Right lung (tissue), 5 donors: ENCODE results near the gene KRTAP15-1. TPM values are rescaled to one million over a fixed set of nuclear protein-coding genes. Genes with fewer than 3 reads are reported as not detected.

Experiments
- DNase-seq, 2 donors: peaks; one replicate each; pipeline ENCODE4 v3.0.0-alpha.2; 2013
- polyA plus RNA-seq, 5 donors: library from polyadenylated mRNA; unstranded; fragments of 120-200 nt; gene quantifications; one replicate each; pipeline versions ENCODE4 v1.2.1 to v1.2.3, GENCODE V29; 2013; ENCODE audit warnings: inconsistent platforms in 1 of 5, low replicate concordance in 1 of 5; ENCODE audit not compliant: insufficient read length in 5 of 5, insufficient read depth in 1 of 5

The KRTAP15-1 gene
- polyA plus RNA-seq, 5 donors, result not detected

DNA sequence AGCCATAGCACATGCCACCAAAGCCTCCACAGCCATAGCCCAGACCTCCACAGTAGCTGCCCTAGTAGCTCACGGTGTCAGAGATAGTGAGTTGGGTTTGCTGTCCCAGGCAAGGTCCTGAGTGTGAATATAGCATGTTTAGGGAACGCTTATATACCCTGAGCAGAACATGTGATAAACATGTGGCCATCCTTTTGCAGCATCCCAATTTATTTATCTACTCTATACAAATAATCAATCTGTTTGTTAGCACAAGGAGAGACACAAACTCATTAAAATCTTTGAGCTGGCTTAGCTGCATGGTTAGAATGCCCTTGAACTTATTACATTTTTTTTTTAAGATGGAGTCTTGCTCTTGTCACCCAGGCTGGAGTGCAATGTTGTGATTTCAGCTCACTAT is 47.3 kb downstream of the KRTAP15-1 start, which contains the start of gene KRTAP19-2:
Gene KRTAP19-2, minus strand, starts transcription at position 101 of the 400 bp plus-strand sequence. Its CDS starts 88 bp downstream, at position 13.
- DNase-seq, result no peak

Other genes with a start within 250 kb of the KRTAP15-1 start
- under 1 TPM; 0.14 to 0.48 (median 0.30) TPM for gene CLDN8, start 224.2 kb upstream of the KRTAP15-1 start, polyA plus RNA-seq
- gene KRTAP24-1, start 157.3 kb upstream of the KRTAP15-1 start, polyA plus RNA-seq, result not detected
- not detected for gene KRTAP25-1, start 150.8 kb upstream of the KRTAP15-1 start, polyA plus RNA-seq
- gene KRTAP26-1, start 120.0 kb upstream of the KRTAP15-1 start, polyA plus RNA-seq, result not detected
- gene KRTAP27-1, start 102.6 kb upstream of the KRTAP15-1 start, polyA plus RNA-seq, result not detected
- not detected for gene KRTAP23-1, start 91.7 kb upstream of the KRTAP15-1 start, polyA plus RNA-seq
- not detected for gene KRTAP13-2, start 68.0 kb upstream of the KRTAP15-1 start, polyA plus RNA-seq
- gene KRTAP13-1, start 44.2 kb upstream of the KRTAP15-1 start, polyA plus RNA-seq, result not detected
- gene KRTAP13-3, start 14.3 kb upstream of the KRTAP15-1 start, polyA plus RNA-seq, result not detected
- gene KRTAP13-4, start 10.1 kb upstream of the KRTAP15-1 start, polyA plus RNA-seq, result not detected
- not detected for gene KRTAP19-1, start 40.1 kb downstream of the KRTAP15-1 start, polyA plus RNA-seq
- not detected for gene KRTAP19-2, start 47.2 kb downstream of the KRTAP15-1 start, polyA plus RNA-seq
- gene KRTAP19-3, start 51.7 kb downstream of the KRTAP15-1 start, polyA plus RNA-seq, result not detected
- not detected for gene KRTAP19-4, start 56.9 kb downstream of the KRTAP15-1 start, polyA plus RNA-seq
- gene KRTAP19-5, start 61.9 kb downstream of the KRTAP15-1 start, polyA plus RNA-seq, result not detected
- not detected for gene KRTAP19-6, start 101.6 kb downstream of the KRTAP15-1 start, polyA plus RNA-seq
- gene KRTAP19-7, start 121.0 kb downstream of the KRTAP15-1 start, polyA plus RNA-seq, result not detected
- not detected for gene KRTAP22-2, start 150.1 kb downstream of the KRTAP15-1 start, polyA plus RNA-seq
- not detected for gene KRTAP6-3, start 152.2 kb downstream of the KRTAP15-1 start, polyA plus RNA-seq
- gene KRTAP6-2, start 158.6 kb downstream of the KRTAP15-1 start, polyA plus RNA-seq, result not detected
- not detected for gene KRTAP22-1, start 160.8 kb downstream of the KRTAP15-1 start, polyA plus RNA-seq
- gene KRTAP6-1, start 173.7 kb downstream of the KRTAP15-1 start, polyA plus RNA-seq, result not detected
- not detected for gene KRTAP20-1, start 176.2 kb downstream of the KRTAP15-1 start, polyA plus RNA-seq
- not detected for gene KRTAP20-4, start 180.4 kb downstream of the KRTAP15-1 start, polyA plus RNA-seq
- gene KRTAP20-2, start 194.9 kb downstream of the KRTAP15-1 start, polyA plus RNA-seq, result not detected
- not detected for gene KRTAP20-3, start 202.6 kb downstream of the KRTAP15-1 start, polyA plus RNA-seq